GM21529 (cell line): ENCODE measurements around the gene MYBPC3.

Experiments used
- ATAC-seq: cut with Tn5 transposase; IDR thresholded peaks from one replicate; pipeline ENCODE4 v1.9.1; 2021; ENCODE audit not compliant: unreplicated experiment

MYBPC3 gene

GRCh38 chr11:47359162-47359561 lies 6.7 kb upstream of the MYBPC3 start:
- ATAC-seq = no peak

- no peak for ATAC-seq
Measured at GRCh38 chr11:47358731-47359051, 6.2 kb upstream of the MYBPC3 start.

GRCh38 chr11:47357985-47358730 lies 5.7 kb upstream of the MYBPC3 start:
- ATAC-seq = no peak

- no peak for ATAC-seq
Measured at GRCh38 chr11:47356998-47357329, 4.5 kb upstream of the MYBPC3 start.

DNA sequence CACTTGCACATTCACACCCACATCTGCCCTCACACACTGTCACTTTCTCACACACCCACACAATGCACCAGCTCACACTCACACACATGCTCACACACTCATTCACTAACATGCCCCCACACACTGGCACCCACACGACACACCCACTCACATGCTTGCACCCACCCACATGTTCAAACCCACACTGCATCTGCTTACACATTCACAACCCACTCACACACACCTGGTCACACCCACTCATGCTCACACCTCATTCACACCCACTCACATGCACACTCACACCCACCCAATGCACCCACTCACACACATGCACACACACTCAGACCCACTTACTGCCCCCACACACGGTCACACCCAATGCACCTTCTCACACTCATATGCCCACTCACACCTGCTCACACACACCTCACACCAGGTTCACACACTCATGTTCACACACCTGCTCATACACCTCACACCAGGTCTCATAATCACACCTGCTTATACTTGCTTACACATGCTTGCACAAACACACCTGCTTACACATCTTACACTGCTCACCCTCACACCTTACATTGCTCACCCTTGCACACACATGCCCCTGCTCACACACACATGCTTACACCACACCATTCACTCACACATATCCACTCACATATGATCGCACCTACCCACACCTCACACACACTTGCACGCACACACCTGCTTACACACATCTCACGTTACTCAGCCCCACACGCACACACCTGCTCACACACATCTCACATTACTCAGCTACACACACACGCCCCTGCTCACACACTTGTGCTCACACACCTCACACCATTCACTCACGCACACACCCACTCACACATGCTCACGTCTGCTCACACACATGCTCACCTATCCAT lies 3.9 kb upstream of the MYBPC3 start:
- ATAC-seq = no peak

GRCh38 chr11:47355283-47356128 lies 3.0 kb upstream of the MYBPC3 start:
- no peak for ATAC-seq

GRCh38 chr11:47354913-47355282 lies 2.4 kb upstream of the MYBPC3 start:
- no peak for ATAC-seq

- ATAC-seq = no peak
Measured at GRCh38 chr11:47353978-47354774, 1.7 kb upstream of the MYBPC3 start.

- ATAC-seq = no peak
Measured at GRCh38 chr11:47351156-47352126, 1.1 kb downstream of the MYBPC3 start.

GRCh38 chr11:47350315-47350714 lies 2.2 kb downstream of the MYBPC3 start:
- no peak for ATAC-seq

- ATAC-seq = no peak
Measured at GRCh38 chr11:47349521-47350095, 2.9 kb downstream of the MYBPC3 start.

- ATAC-seq = no peak
Measured at GRCh38 chr11:47348859-47349258, 3.6 kb downstream of the MYBPC3 start.

GRCh38 chr11:47348131-47348802 lies 4.2 kb downstream of the MYBPC3 start:
- no peak for ATAC-seq

GRCh38 chr11:47347137-47347536 lies 5.4 kb downstream of the MYBPC3 start:
- no peak for ATAC-seq

GRCh38 chr11:47345890-47346563 lies 6.5 kb downstream of the MYBPC3 start:
- ATAC-seq = no peak

GRCh38 chr11:47342854-47343253 lies 9.6 kb downstream of the MYBPC3 start:
- ATAC-seq = no peak

- ATAC-seq = no peak
Measured at GRCh38 chr11:47342036-47342803, 10.3 kb downstream of the MYBPC3 start.
